OCI-LY1 (cell line): Measurements from ENCODE around the gene CDH4.

Experiments
- H2AFZ ChIP-seq: fragments of 200-600 bp; sonication (generic), shearing (Covaris generic); 2 replicates; pipeline ENCODE4 v1.6.0; 2014; ENCODE audit warnings: antibody characterized with exemption, mild to moderate bottlenecking, low read length
- H3F3A ChIP-seq: fragments of 200-600 bp; sonication (generic), shearing (Covaris generic); 2 replicates; pipeline ENCODE4 v1.6.0; 2014; ENCODE audit warnings: mild to moderate bottlenecking, antibody characterized with exemption, low read length, moderate library complexity; ENCODE audit not compliant: insufficient read depth
- H3K27ac ChIP-seq: fragments of 200-600 bp; sonication (generic); 2 replicates; pipeline ENCODE4 v1.5.1; 2014; ENCODE audit warnings: low read length, mixed run types, mild to moderate bottlenecking, low read depth; ENCODE audit not compliant: poor library complexity, severe bottlenecking
- H3K27me3 ChIP-seq: fragments of 200-600 bp; sonication (generic); 2 replicates; pipeline ENCODE4 v1.6.0; 2014; ENCODE audit warnings: antibody characterized with exemption, mild to moderate bottlenecking, low read length, moderate library complexity; ENCODE audit not compliant: insufficient read depth
- H3K36me3 ChIP-seq: fragments of 200-600 bp; sonication (generic); 2 replicates; pipeline ENCODE4 v1.6.1; 2014; ENCODE audit warnings: mild to moderate bottlenecking, antibody characterized with exemption, low read length, moderate library complexity, mixed read lengths; ENCODE audit not compliant: insufficient read depth
- H3K4me1 ChIP-seq: fragments of 200-600 bp; sonication (generic); 2 replicates; pipeline ENCODE4 v1.5.1; 2014; ENCODE audit warnings: mild to moderate bottlenecking, low read length, moderate library complexity; ENCODE audit not compliant: insufficient read depth, severe bottlenecking
- H3K4me2 ChIP-seq: fragments of 200-600 bp; sonication (generic), shearing (Covaris generic); 2 replicates; pipeline ENCODE4 v1.6.1; 2014; ENCODE audit warnings: low read length
- H3K4me3 ChIP-seq: fragments of 200-600 bp; sonication (generic); 2 replicates; pipeline ENCODE4 v1.5.1; 2014; ENCODE audit warnings: low read length, low read depth, mild to moderate bottlenecking, mixed read lengths; ENCODE audit not compliant: poor library complexity, severe bottlenecking
- H3K79me2 ChIP-seq: fragments of 200-600 bp; shearing (Covaris generic); 2 replicates; pipeline ENCODE4 v1.6.1; 2016; ENCODE audit warnings: mixed run types, low read length, mixed read lengths; ENCODE audit not compliant: insufficient read depth
- H3K9ac ChIP-seq: fragments of 200-600 bp; sonication (generic), shearing (Covaris generic); 2 replicates; pipeline ENCODE4 v1.6.1; 2014; ENCODE audit warnings: mild to moderate bottlenecking, low read length, mixed read lengths
- H3K9me2 ChIP-seq: fragments of 200-600 bp; sonication (generic), shearing (Covaris generic); 2 replicates; pipeline ENCODE4 v1.6.1; 2014; ENCODE audit warnings: low read depth, mild to moderate bottlenecking, low read length, mixed read lengths
- H3K9me3 ChIP-seq: fragments of 200-600 bp; shearing (Covaris generic); 2 replicates; pipeline ENCODE4 v1.6.1; 2014; ENCODE audit warnings: low read length, mixed read lengths
- H4K20me1 ChIP-seq: fragments of 200-600 bp; sonication (generic), shearing (Covaris generic); 2 replicates; pipeline ENCODE4 v1.6.0; 2016; ENCODE audit warnings: mild to moderate bottlenecking, low read length; ENCODE audit not compliant: insufficient read depth
- EZH2 ChIP-seq: fragments of 200-600 bp; sonication (generic), shearing (Covaris generic); IDR thresholded peaks from 2 replicates; pipeline ENCODE4 v1.8.0; 2017; ENCODE audit warnings: borderline replicate concordance, mixed run types, mild to moderate bottlenecking, antibody characterized with exemption, low read length, moderate library complexity, mixed read lengths
- TF ChIP-seq, protein P1 (sequence below): fragments of 200-600 bp; sonication (generic), shearing (Covaris generic); IDR thresholded peaks from 2 replicates; pipeline ENCODE4 v1.5.1; 2017; ENCODE audit warnings: mild to moderate bottlenecking, antibody characterized with exemption, low read length, moderate library complexity, mixed read lengths

CDH4 gene

DNA sequence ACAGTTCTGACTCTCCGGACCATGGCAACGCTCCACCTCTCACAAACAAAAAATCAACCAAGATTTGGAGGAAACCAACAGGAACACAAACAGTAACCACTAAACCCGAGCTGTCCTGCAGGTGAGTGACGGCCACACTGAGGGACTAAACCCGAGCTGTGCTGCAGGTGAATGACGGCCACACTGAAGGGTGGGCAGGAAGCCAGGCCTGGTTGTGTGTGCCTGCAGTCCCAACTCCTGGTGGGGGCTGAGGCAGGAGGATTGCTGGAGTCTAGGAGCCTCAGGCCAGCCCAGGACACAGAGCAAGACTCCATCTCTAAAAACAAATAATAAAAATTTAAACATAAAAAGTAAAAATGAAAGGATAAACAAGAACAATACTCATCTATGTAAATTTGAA is 733.0 kb downstream of the CDH4 start:
- Histone ChIP-seq H3K36me3 (peaks cover 33% of the 10 kb centered on the region), H4K20me1 (no peaks in the 10 kb centered on the region), H3K79me2 (no peaks in the 10 kb centered on the region), H3F3A (0 out of 2 replicates have a peak, but pooled peaks cover 8% of the 10 kb centered on the region), H3K4me2 (no peak overlapping the region), H2AFZ (no peak overlapping the region), H3K9ac (no peak overlapping the region), H3K9me2 (no peaks in the 10 kb centered on the region), H3K4me1 (peaks cover 8% of the 10 kb centered on the region), H3K4me3 (no peak overlapping the region), H3K27ac (no peak overlapping the region), H3K27me3 (no peaks in the 10 kb centered on the region), H3K9me3 (no peaks in the 10 kb centered on the region)
- TF ChIP-seq, protein P1, sequence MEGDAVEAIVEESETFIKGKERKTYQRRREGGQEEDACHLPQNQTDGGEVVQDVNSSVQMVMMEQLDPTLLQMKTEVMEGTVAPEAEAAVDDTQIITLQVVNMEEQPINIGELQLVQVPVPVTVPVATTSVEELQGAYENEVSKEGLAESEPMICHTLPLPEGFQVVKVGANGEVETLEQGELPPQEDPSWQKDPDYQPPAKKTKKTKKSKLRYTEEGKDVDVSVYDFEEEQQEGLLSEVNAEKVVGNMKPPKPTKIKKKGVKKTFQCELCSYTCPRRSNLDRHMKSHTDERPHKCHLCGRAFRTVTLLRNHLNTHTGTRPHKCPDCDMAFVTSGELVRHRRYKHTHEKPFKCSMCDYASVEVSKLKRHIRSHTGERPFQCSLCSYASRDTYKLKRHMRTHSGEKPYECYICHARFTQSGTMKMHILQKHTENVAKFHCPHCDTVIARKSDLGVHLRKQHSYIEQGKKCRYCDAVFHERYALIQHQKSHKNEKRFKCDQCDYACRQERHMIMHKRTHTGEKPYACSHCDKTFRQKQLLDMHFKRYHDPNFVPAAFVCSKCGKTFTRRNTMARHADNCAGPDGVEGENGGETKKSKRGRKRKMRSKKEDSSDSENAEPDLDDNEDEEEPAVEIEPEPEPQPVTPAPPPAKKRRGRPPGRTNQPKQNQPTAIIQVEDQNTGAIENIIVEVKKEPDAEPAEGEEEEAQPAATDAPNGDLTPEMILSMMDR = no peak
- no peak for TF ChIP-seq EZH2

DNA sequence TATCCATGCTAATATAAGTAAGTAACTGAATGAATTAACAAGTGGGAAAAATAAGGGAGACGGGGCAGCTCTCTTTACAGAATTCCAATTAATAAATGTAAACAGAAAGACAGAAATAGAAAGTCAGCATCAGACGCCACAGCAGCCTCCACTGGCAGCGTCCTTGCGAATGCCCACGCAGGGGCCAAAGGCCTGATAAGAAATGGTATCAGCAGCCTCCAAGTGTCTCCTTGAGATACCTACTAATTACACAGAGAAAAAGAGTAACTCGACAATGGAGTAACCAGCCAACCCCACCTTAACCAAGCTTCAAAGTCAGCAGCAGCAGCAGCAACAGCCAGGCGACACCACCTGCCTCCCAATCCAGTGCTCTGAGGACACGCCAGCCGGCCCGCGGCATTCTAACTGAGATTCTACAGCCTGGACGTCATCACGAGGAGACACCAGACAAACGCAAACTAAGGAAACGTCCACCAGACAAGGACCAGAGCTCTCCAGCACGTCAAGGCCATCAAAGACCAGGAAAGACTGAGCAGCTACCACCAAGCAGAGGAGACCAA is 734.8 kb downstream of the CDH4 start:
- Histone ChIP-seq H3K4me3 (no peak overlapping the region), H3K9ac (no peak overlapping the region), H3K27me3 (no peaks in the 10 kb centered on the region), H3K4me1 (peaks cover 8% of the 10 kb centered on the region), H3F3A (0 out of 2 replicates have a peak, but pooled peaks cover 8% of the 10 kb centered on the region), H3K27ac (no peak overlapping the region), H3K9me3 (peaks cover under 1% of the 10 kb centered on the region; the same call in 1 of the 2 replicates), H3K36me3 (peaks cover 50% of the 10 kb centered on the region), H3K79me2 (no peaks in the 10 kb centered on the region), H3K4me2 (no peak overlapping the region), H3K9me2 (no peaks in the 10 kb centered on the region), H4K20me1 (no peaks in the 10 kb centered on the region), H2AFZ (no peak overlapping the region)
- TF ChIP-seq EZH2 = no peak
- TF ChIP-seq, protein P1 = no peak

DNA sequence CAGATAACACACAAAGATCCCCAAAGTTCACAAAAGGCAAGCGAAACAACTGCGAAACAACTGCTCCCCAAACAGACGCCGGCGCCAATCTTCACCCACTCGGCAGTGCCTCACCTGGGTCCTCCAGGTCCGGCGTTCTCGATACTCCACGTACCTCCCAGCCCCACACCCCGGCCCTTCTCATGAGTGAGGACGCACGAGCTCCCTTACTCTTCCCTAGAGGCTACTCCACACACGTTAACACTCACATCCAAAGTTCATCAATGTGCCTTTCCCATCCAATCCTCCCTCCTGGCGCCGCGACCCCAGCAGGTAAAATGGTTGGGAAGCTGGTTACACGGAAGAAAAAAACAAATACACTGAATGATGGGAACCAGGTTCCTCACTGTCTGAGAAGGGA is 736.6 kb downstream of the CDH4 start:
- Histone ChIP-seq H3K79me2 (no peaks in the 10 kb centered on the region), H3K36me3 (peaks cover 68% of the 10 kb centered on the region), H3K9me2 (no peaks in the 10 kb centered on the region), H3K4me3 (no peak overlapping the region), H3K9me3 (peaks cover 8% of the 10 kb centered on the region), H3K4me2 (no peak overlapping the region), H3F3A (0 out of 2 replicates have a peak, but pooled peaks cover under 1% of the 10 kb centered on the region), H3K4me1 (peaks cover 13% of the 10 kb centered on the region), H2AFZ (no peak overlapping the region), H3K27me3 (no peaks in the 10 kb centered on the region), H4K20me1 (no peaks in the 10 kb centered on the region), H3K9ac (no peak overlapping the region), H3K27ac (no peak overlapping the region)
- no peak for TF ChIP-seq EZH2
- TF ChIP-seq, protein P1 = no peak
